ENCODE measurements around the gene PFKFB4. TPM values are rescaled to one million over a fixed set of nuclear protein-coding genes. Genes with fewer than 3 reads are reported as not detected.

Gene PFKFB4
- total RNA-seq, 2 donors from 2014 or later = 9.9 to 89.0 TPM

- Histone ChIP-seq H3K4me1 (replicated peaks) (no peaks in the 10 kb centered on the region), H3K27me3 (replicated peaks; ENCODE audit: insufficient read depth) (no peaks in the 10 kb centered on the region), H3K9me3 (no peaks in the 10 kb centered on the region), H3K27ac (no peak overlapping the region), H3K4me3 (no peak overlapping the region), H3K36me3 (no peaks in the 10 kb centered on the region)
- WGBS = 81% methylated on average over 10 of the region's 10 CpGs
- intact Hi-C loops (cut with DNase I) = no loop called here
- no peak for TF ChIP-seq CTCF (IDR thresholded peaks at IDR 0.05)
- TF ChIP-seq POLR2A (IDR thresholded peaks at IDR 0.05) = no peak
- no peak for TF ChIP-seq POLR2AphosphoS5 (IDR thresholded peaks at IDR 0.05)
- no peak for DNase-seq (ENCODE audit: low spot score)
These were observed 12.8 kb upstream of the PFKFB4 start for GRCh38 chr3:48569400-48569799.

- WGBS = 91% methylated on average over 7 of the region's 7 CpGs
- Histone ChIP-seq H3K4me1 (replicated peaks) (no peaks in the 10 kb centered on the region), H3K4me3 (no peak overlapping the region), H3K27ac (no peak overlapping the region), H3K27me3 (replicated peaks; ENCODE audit: insufficient read depth) (no peaks in the 10 kb centered on the region), H3K9me3 (no peaks in the 10 kb centered on the region), H3K36me3 (no peaks in the 10 kb centered on the region)
- no peak for TF ChIP-seq CTCF (IDR thresholded peaks at IDR 0.05)
- no peak for TF ChIP-seq POLR2A (IDR thresholded peaks at IDR 0.05)
- TF ChIP-seq POLR2AphosphoS5 (IDR thresholded peaks at IDR 0.05) = no peak
- intact Hi-C loops (cut with DNase I) = no loop called here
- no peak for DNase-seq (ENCODE audit: low spot score)
These were observed 11.9 kb upstream of the PFKFB4 start for GRCh38 chr3:48568476-48568875.

- intact Hi-C loops (cut with DNase I) = no loop called here
- no peaks in the 10 kb centered on the region for H3K4me1 ChIP-seq (replicated peaks)
- H3K27ac ChIP-seq = no peak overlapping the region
- TF ChIP-seq POLR2AphosphoS5 (IDR thresholded peaks at IDR 0.05) (no peak), POLR2A (IDR thresholded peaks at IDR 0.05) (no peak), CTCF (IDR thresholded peaks at IDR 0.05) (no peak)
- H3K36me3 ChIP-seq = no peaks in the 10 kb centered on the region
- H3K9me3 ChIP-seq = no peaks in the 10 kb centered on the region
- H3K4me3 ChIP-seq = no peak overlapping the region
- 92% methylated on average over 11 of the region's 11 CpGs for WGBS
- no peaks in the 10 kb centered on the region for H3K27me3 ChIP-seq (replicated peaks; ENCODE audit: insufficient read depth)
- no peak for DNase-seq (ENCODE audit: low spot score)
These were observed 10.9 kb upstream of the PFKFB4 start for GRCh38 chr3:48567500-48567899.

- 85% methylated on average over 5 of the region's 5 CpGs for WGBS
- no peaks in the 10 kb centered on the region for H3K9me3 ChIP-seq
- no peak for DNase-seq (ENCODE audit: low spot score)
- H3K4me3 ChIP-seq = no peak overlapping the region
- no peak for TF ChIP-seq POLR2AphosphoS5 (IDR thresholded peaks at IDR 0.05)
- no peak for TF ChIP-seq POLR2A (IDR thresholded peaks at IDR 0.05)
- TF ChIP-seq CTCF (IDR thresholded peaks at IDR 0.05) = no peak
- no peak overlapping the region for H3K27ac ChIP-seq
- H3K27me3 ChIP-seq (replicated peaks; ENCODE audit: insufficient read depth) = no peaks in the 10 kb centered on the region
- H3K4me1 ChIP-seq (replicated peaks) = no peaks in the 10 kb centered on the region
- intact Hi-C loops (cut with DNase I) = no loop called here
- no peaks in the 10 kb centered on the region for H3K36me3 ChIP-seq
These were observed 10.5 kb upstream of the PFKFB4 start for GRCh38 chr3:48567090-48567489.

- no peaks in the 10 kb centered on the region for H3K4me1 ChIP-seq (replicated peaks)
- 93% methylated on average over 9 of the region's 9 CpGs for WGBS
- no peaks in the 10 kb centered on the region for H3K36me3 ChIP-seq
- DNase-seq (ENCODE audit: low spot score) = no peak
- H3K9me3 ChIP-seq = no peaks in the 10 kb centered on the region
- H3K4me3 ChIP-seq = no peak overlapping the region
- no peaks in the 10 kb centered on the region for H3K27me3 ChIP-seq (replicated peaks; ENCODE audit: insufficient read depth)
- H3K27ac ChIP-seq = no peak overlapping the region
- no peak for TF ChIP-seq POLR2AphosphoS5 (IDR thresholded peaks at IDR 0.05)
- intact Hi-C loops (cut with DNase I) = no loop called here
These were observed 9.8 kb upstream of the PFKFB4 start for GRCh38 chr3:48566401-48566760.
